ENCODE measurements around the gene SLC9A3. TPM values are rescaled to one million over a fixed set of nuclear protein-coding genes. Genes with fewer than 3 reads are reported as not detected.

Gene SLC9A3
- total RNA-seq, 4 donors from 2014 or later, result 4.8 to 701 (median 183) TPM

GRCh38 chr5:493119-493701 lies 31.0 kb downstream of the SLC9A3 start:
- DNase-seq, result no peak
- Histone ChIP-seq H3K27me3 (peaks cover 42% of the 10 kb centered on the region), H3K4me1 (no peaks in the 10 kb centered on the region), H3K27ac (no peak overlapping the region), H3K4me3 (no peak overlapping the region), H3K36me3 (no peaks in the 10 kb centered on the region), H3K9me3 (no peaks in the 10 kb centered on the region)
- 0 to 75% methylated on average over 1 to 26 of the region's 26 CpGs for WGBS, 2 donors (ENCODE audit: low coverage in 1 of 2)
- in situ Hi-C loops (cut with MboI; ENCODE audit: low pct_ligation_motif_present in 1 of 4, low pct_unique_long_range_greater_than_20kb in 1 of 4, low sequenced_read_pairs in 3 of 4) (no loop called here), intact Hi-C loops (cut with DNase I; ENCODE audit: low total_unique reads) (no loop called here)
- TF ChIP-seq POLR2A (IDR thresholded peaks at IDR 0.05) (no peak), CTCF (IDR thresholded peaks at IDR 0.05) (no peak), POLR2AphosphoS5 (IDR thresholded peaks at IDR 0.05) (no peak), EP300 (IDR thresholded peaks at IDR 0.05; ENCODE audit: low read depth) (no peak)

- 61% methylated on average over 17 of the region's 18 CpGs; no CpG with 5 or more reads in 1 of the 2 donors for WGBS, 2 donors (ENCODE audit: low coverage in 1 of 2)
- Histone ChIP-seq H3K4me1 (no peaks in the 10 kb centered on the region), H3K27ac (no peak overlapping the region), H3K36me3 (no peaks in the 10 kb centered on the region), H3K4me3 (no peak overlapping the region), H3K9me3 (no peaks in the 10 kb centered on the region), H3K27me3 (peaks cover 35% of the 10 kb centered on the region)
- in situ Hi-C loops (cut with MboI; ENCODE audit: low pct_ligation_motif_present in 1 of 4, low pct_unique_long_range_greater_than_20kb in 1 of 4, low sequenced_read_pairs in 3 of 4) (no loop called here), intact Hi-C loops (cut with DNase I; ENCODE audit: low total_unique reads) (no loop called here)
- no peak for DNase-seq
- no peak for TF ChIP-seq CTCF (IDR thresholded peaks at IDR 0.05)
- TF ChIP-seq EP300 (IDR thresholded peaks at IDR 0.05; ENCODE audit: low read depth), result no peak
- no peak for TF ChIP-seq POLR2A (IDR thresholded peaks at IDR 0.05)
- no peak for TF ChIP-seq POLR2AphosphoS5 (IDR thresholded peaks at IDR 0.05)
Observed at GRCh38 chr5:492314-492893, 31.8 kb downstream of the SLC9A3 start.

- no peak for DNase-seq
- intact Hi-C loops (cut with DNase I; ENCODE audit: low total_unique reads), result no loop called here
- TF ChIP-seq POLR2A (IDR thresholded peaks at IDR 0.05) (no peak), POLR2AphosphoS5 (IDR thresholded peaks at IDR 0.05) (no peak), CTCF (IDR thresholded peaks at IDR 0.05) (no peak), EP300 (IDR thresholded peaks at IDR 0.05; ENCODE audit: low read depth) (no peak)
- Histone ChIP-seq H3K4me3 (no peak overlapping the region), H3K36me3 (no peaks in the 10 kb centered on the region), H3K4me1 (no peaks in the 10 kb centered on the region), H3K27me3 (peaks cover 29% of the 10 kb centered on the region), H3K27ac (no peak overlapping the region), H3K9me3 (no peaks in the 10 kb centered on the region)
- in situ Hi-C loops (cut with MboI; ENCODE audit: low pct_ligation_motif_present in 1 of 4, low pct_unique_long_range_greater_than_20kb in 1 of 4, low sequenced_read_pairs in 3 of 4), result no loop called here
- WGBS, 2 donors (ENCODE audit: low coverage in 1 of 2), result 78 to 80% methylated on average over 8 to 17 of the region's 19 CpGs
Observed at GRCh38 chr5:491856-492155, 32.4 kb downstream of the SLC9A3 start.

- Histone ChIP-seq H3K36me3 (no peaks in the 10 kb centered on the region), H3K27me3 (peaks cover 25% of the 10 kb centered on the region), H3K27ac (no peak overlapping the region), H3K4me1 (no peaks in the 10 kb centered on the region), H3K9me3 (no peaks in the 10 kb centered on the region), H3K4me3 (no peak overlapping the region)
- intact Hi-C loops (cut with DNase I; ENCODE audit: low total_unique reads), result no loop called here
- in situ Hi-C loops (cut with MboI; ENCODE audit: low pct_ligation_motif_present in 1 of 4, low pct_unique_long_range_greater_than_20kb in 1 of 4, low sequenced_read_pairs in 3 of 4), result no loop called here
- WGBS, 2 donors (ENCODE audit: low coverage in 1 of 2), result 90 to 100% methylated on average over 2 to 34 of the region's 52 CpGs
- TF ChIP-seq EP300 (IDR thresholded peaks at IDR 0.05; ENCODE audit: low read depth), result no peak
- no peak for TF ChIP-seq CTCF (IDR thresholded peaks at IDR 0.05)
- TF ChIP-seq POLR2A (IDR thresholded peaks at IDR 0.05), result no peak
- TF ChIP-seq POLR2AphosphoS5 (IDR thresholded peaks at IDR 0.05), result no peak
- no peak for DNase-seq
Observed at GRCh38 chr5:491119-491855, 33.0 kb downstream of the SLC9A3 start.

Measured in transverse colon (tissue), 4 donors.